K562 (cell line): ENCODE measurements around the gene KRT6C. TPM values are rescaled to one million over a fixed set of nuclear protein-coding genes. Genes with fewer than 3 reads are reported as not detected.

Experiments used
- ATAC-seq: fragments of 200-7000 bp; cut with Tn5 transposase; 3 replicates; pipeline ENCODE4 v1.9.1; 2020; ENCODE audit warnings: moderate library complexity
- BruUV-seq: library from RNA; stranded (reverse); fragments of 400-500 nt; replicated peaks from 2 replicates; lab custom pipeline; 2021; lab: Mats Ljungman, UMichigan
- CTCF ChIA-PET: fragments of 300-600 bp; formaldehyde crosslinking; extraction: SDS; loops from one replicate; lab custom pipeline; 2021; ENCODE audit warnings: low intra/inter-chr PET ratio; lab: Yijun Ruan, JAX
- POLR2A ChIA-PET: fragments of 300-600, 350-650 bp; sonication (Branson Sonifier 250); formaldehyde crosslinking; extraction: SDS; loops from one replicate; lab custom pipeline; 2021; ENCODE audit warnings: antibody characterized with exemption, inconsistent platforms; lab: Yijun Ruan, JAX
- DNase-seq, 4 experiments: peaks; one replicate each; pipeline versions ENCODE4 v3.0.0 to v3.0.0-alpha.2; 2011 to 2018; ENCODE audit warnings: low spot score in 3 of 4, mixed read lengths in 3 of 4; ENCODE audit errors: extremely low read depth in 1 of 4
- FAIRE-seq: peaks from 2 replicates; lab custom pipeline; 2011; peaks lifted over from hg19 to GRCh38; lab: Jason Lieb, UNC
- H2AFZ ChIP-seq: 2 replicates; pipeline ENCODE4 v1.6.0; 2011; ENCODE audit warnings: low read depth, low read length, control low read depth, inconsistent platforms
- H3K27ac ChIP-seq: fragments of 200-600 bp; 3 replicates; pipeline ENCODE4 v1.8.0; 2011; ENCODE audit warnings: low read depth, mild to moderate bottlenecking, control low read depth, inconsistent platforms, low read length, moderate library complexity, mixed read lengths; ENCODE audit errors: extremely low read depth
- H3K27me3 ChIP-seq, 2 experiments: fragments of 300-600 bp in 1 of 2; 2 replicates in 1 of 2; 3 replicates in 1 of 2; pipeline versions ENCODE4 v1.6.0 to v1.8.0; 2011; ENCODE audit warnings: inconsistent platforms in 2 of 2, low read length in 2 of 2, mild to moderate bottlenecking in 1 of 2, mixed read lengths in 1 of 2, moderate library complexity in 1 of 2; ENCODE audit not compliant: control insufficient read depth in 2 of 2, insufficient read depth in 2 of 2
- H3K36me3 ChIP-seq: fragments of 300-600 bp; 3 replicates; pipeline ENCODE4 v1.8.0; 2011; ENCODE audit warnings: mild to moderate bottlenecking, low read length, inconsistent platforms; ENCODE audit not compliant: control insufficient read depth, insufficient read depth
- H3K4me1 ChIP-seq, 2 experiments: fragments of 200-600 bp in 1 of 2; replicated peaks in 1 of 2; 2 replicates in 1 of 2; 3 replicates in 1 of 2; pipeline versions ENCODE4 v1.5.1 to v1.8.0; 2011; ENCODE audit warnings: inconsistent platforms in 2 of 2, low read length in 2 of 2, mild to moderate bottlenecking in 1 of 2, mixed read lengths in 1 of 2, moderate library complexity in 1 of 2; ENCODE audit not compliant: control insufficient read depth in 2 of 2, insufficient read depth in 2 of 2
- H3K4me2 ChIP-seq: 2 replicates; pipeline ENCODE4 v1.6.1; 2011; ENCODE audit warnings: low read length, control low read depth, inconsistent platforms, mixed read lengths; ENCODE audit not compliant: insufficient read depth
- H3K4me3 ChIP-seq: fragments of 200-600 bp; sonication (generic), shearing (Covaris generic); 2 replicates; pipeline ENCODE4 v1.5.1; 2016; ENCODE audit warnings: control low read depth, inconsistent platforms
- H3K79me2 ChIP-seq: fragments of 200-600 bp; 3 replicates; pipeline ENCODE4 v1.8.0; 2011; ENCODE audit warnings: low read length, inconsistent platforms; ENCODE audit not compliant: control insufficient read depth, insufficient read depth
- H3K9ac ChIP-seq, 2 experiments: 2 replicates each; pipeline versions ENCODE4 v1.6.0 to v1.6.1; 2011; ENCODE audit warnings: low read depth in 2 of 2, low read length in 2 of 2, control low read depth in 1 of 2, inconsistent platforms in 1 of 2, mild to moderate bottlenecking in 1 of 2, mixed read lengths in 1 of 2; ENCODE audit not compliant: insufficient read depth in 1 of 2
- H3K9me1 ChIP-seq: one replicate; pipeline ENCODE4 v1.6.0; 2011; ENCODE audit warnings: inconsistent platforms, mild to moderate bottlenecking, low read length, moderate library complexity; ENCODE audit not compliant: control insufficient read depth, insufficient read depth
- H3K9me3 ChIP-seq: replicated peaks from 2 replicates; pipeline ENCODE4 v1.5.1; 2011; ENCODE audit warnings: low read depth, low read length, inconsistent platforms; ENCODE audit not compliant: control insufficient read depth, insufficient read depth
- H4K20me1 ChIP-seq: replicated peaks from 2 replicates; pipeline ENCODE4 v1.6.1; 2011; ENCODE audit warnings: low read length, inconsistent platforms, mixed read lengths; ENCODE audit not compliant: control insufficient read depth, insufficient read depth
- BRCA1 ChIP-seq, 2 experiments: fragments of 450-650 bp in 1 of 2; sonication (generic) in 1 of 2; formaldehyde crosslinking in 1 of 2; IDR thresholded peaks; 2 replicates each; pipeline versions ENCODE4 v1.5.0 to v1.6.1; 2017 to 2020; ENCODE audit warnings: mild to moderate bottlenecking in 1 of 2, missing genetic modification reagents in 1 of 2
- CEBPZ ChIP-seq: fragments of 150-350 bp; IDR thresholded peaks from 2 replicates; pipeline ENCODE4 v1.6.1; 2014; ENCODE audit warnings: low read depth, mild to moderate bottlenecking, low read length, borderline replicate concordance
- CHD2 ChIP-seq: IDR thresholded peaks from 2 replicates; pipeline ENCODE4 v1.6.1; 2011; ENCODE audit warnings: low read depth, low read length
- ETS1 ChIP-seq: conservative IDR thresholded peaks from 2 replicates; pipeline ENCODE4 v1.6.1; 2011; ENCODE audit warnings: low read depth, mild to moderate bottlenecking, low read length; ENCODE audit not compliant: control insufficient read depth
- GABPA ChIP-seq: fragments of 200-800 bp; sonication (Bioruptor generic); conservative IDR thresholded peaks from 2 replicates; pipeline ENCODE4 v1.6.1; 2016; ENCODE audit warnings: low read depth, missing genetic modification characterization, missing compliant biosample characterization
- KAT8 ChIP-seq: fragments of 450-650 bp; IDR thresholded peaks from 2 replicates; pipeline ENCODE4 v1.6.1; 2016; ENCODE audit warnings: low read depth, mild to moderate bottlenecking
- MNT ChIP-seq, 2 experiments: fragments of 450-650 bp; conservative IDR thresholded peaks; 2 replicates each; pipeline ENCODE4 v1.6.1; 2017; ENCODE audit warnings: mild to moderate bottlenecking in 2 of 2, moderate library complexity in 2 of 2
- SOX6 ChIP-seq: fragments of 450-650 bp; IDR thresholded peaks from 2 replicates; pipeline ENCODE4 v1.6.1; 2014; ENCODE audit warnings: mild to moderate bottlenecking
- SRSF9 ChIP-seq: fragments of 200-400 bp; formaldehyde crosslinking; IDR thresholded peaks from 2 replicates; pipeline ENCODE4 v1.6.1; 2017; ENCODE audit warnings: low read depth, low read length, borderline replicate concordance
- ZBED1 ChIP-seq: IDR thresholded peaks from 2 replicates; pipeline ENCODE4 v1.6.1; 2014
- ZBTB5 ChIP-seq: fragments of 450-650 bp; IDR thresholded peaks from 2 replicates; pipeline ENCODE4 v1.6.1; 2017; ENCODE audit warnings: antibody characterized with exemption
- ZNF696 ChIP-seq: fragments of 250-450 bp; sonication (Bioruptor Pico); conservative IDR thresholded peaks from 2 replicates; pipeline ENCODE4 v1.4.0; 2020; ENCODE audit warnings: mild to moderate bottlenecking, moderate library complexity
- ZSCAN32 ChIP-seq: fragments of 450-650 bp; formaldehyde crosslinking; IDR thresholded peaks from 2 replicates; pipeline ENCODE4 v1.4.0; 2020; ENCODE audit warnings: mild to moderate bottlenecking, moderate library complexity
- WGBS: fragments of 100-300 bp; shearing (Covaris generic); methylation state at CpG from one replicate; pipeline ENCODE4 v1.1.6; 2016; ENCODE audit warnings: low coverage, mixed read lengths; ENCODE audit not compliant: insufficient coverage; ENCODE audit errors: missing lambda C conversion rate; 5-methylcytosine and 5-hydroxymethylcytosine counted together
- in situ Hi-C: fragments of 300-500 bp; cut with MboI; formaldehyde crosslinking; loops from 4 replicates; pipeline ENCODE4 v1.15.0; 2018; ENCODE audit warnings: inconsistent platforms, mixed read lengths
- intact Hi-C: fragments of 100-400 bp; cut with micrococcal nuclease; formaldehyde crosslinking; loops from 2 replicates; pipeline ENCODE4 v1.14.2; 2022
- polyA plus RNA-seq, 8 experiments: library from polyadenylated mRNA; depleted of rRNA in 4 of 8; stranded (reverse) in 5 of 8; unstranded in 3 of 8; fragments of >200 nt; fragmentation: Nextera tagmentation in 2 of 8; fragmentation: Illumina TruSeq in 1 of 8; extraction: Ambion mirVana in 2 of 8; extraction: Trizol in 1 of 8; gene quantifications; 2 replicates each; pipeline versions ENCODE4 v1.2.1 to v1.2.3, GENCODE V29; 2011 to 2014; ENCODE audit warnings: inconsistent platforms in 1 of 8, missing spikeins in 1 of 8
- total RNA-seq, 7 experiments: library from RNA; depleted of rRNA in 6 of 7; stranded (reverse); fragments of >200 nt in 6 of 7; fragmentation: Illumina TruSeq in 2 of 7; extraction: Trizol in 2 of 7; gene quantifications; 2 replicates each; pipeline versions ENCODE4 v1.2.1 to v1.2.3, GENCODE V29; 2011 to 2021; ENCODE audit warnings: low replicate concordance in 1 of 7

Gene KRT6C
- total and polyA plus RNA-seq, 9 of the 15 experiments (the other 6 are each of a cell fraction or from before 2014, with no cell fraction given): not detected

GRCh38 chr12:52518574-52519386 is 45.2 kb upstream of the KRT6C start:
- Histone ChIP-seq H3K36me3 (no peaks in the 10 kb centered on the region), H3K4me2 (no peak overlapping the region), H3K9me3 (no peaks in the 10 kb centered on the region), H3K27me3 (peaks cover 21 to 76% of the 10 kb centered on the region in 2 experiments; a peak in 4 of 5 replicates), H3K4me1 (no peaks in the 10 kb centered on the region; a peak in 1 of 5 replicates), H3K9ac (no peak overlapping the region), H3K79me2 (no peaks in the 10 kb centered on the region), H4K20me1 (peaks cover 4% of the 10 kb centered on the region; the same call in 1 of the 2 replicates), H2AFZ (no peak overlapping the region), H3K9me1 (no peaks in the 10 kb centered on the region), H3K4me3 (no peak overlapping the region), H3K27ac (no peak overlapping the region)
- POLR2A ChIA-PET: interaction anchor here (0.6 kb wide), 1 partner anchor 166 kb away, joined by 3 read pairs; no protein-coding TSS in a partner anchor
- WGBS: 1% methylated on average over 8 of the region's 8 CpGs
- in situ Hi-C loops: no loop called here
- no TSS peak for BruUV-seq
- ATAC-seq (no peak), FAIRE-seq (no peak), DNase-seq (no peak)
- intact Hi-C loops: no loop called here
- CTCF ChIA-PET: no interaction called here
- TF ChIP-seq MNT (conservative IDR thresholded peaks at IDR 0.05) (no peak), SRSF9 (no peak), CHD2 (no peak), GABPA (tag) (no peak), SOX6 (no peak), ZBTB5 (no peak), ETS1 (no peak), BRCA1 (IDR thresholded peaks at IDR 0.05) (no peak), BRCA1 (CRISPR knock-in tag; IDR thresholded peaks at IDR 0.05) (no peak), ZSCAN32 (CRISPR knock-in tag) (no peak), ZBED1 (no peak), KAT8 (no peak), CEBPZ (no peak), ZNF696 (CRISPR knock-in tag) (no peak)
